ENCODE measurements around the gene TMEM239. TPM values are rescaled to one million over a fixed set of nuclear protein-coding genes. Genes with fewer than 3 reads are reported as not detected.

TMEM239 gene
- total RNA-seq (not detected), polyA plus RNA-seq (not detected)

DNA sequence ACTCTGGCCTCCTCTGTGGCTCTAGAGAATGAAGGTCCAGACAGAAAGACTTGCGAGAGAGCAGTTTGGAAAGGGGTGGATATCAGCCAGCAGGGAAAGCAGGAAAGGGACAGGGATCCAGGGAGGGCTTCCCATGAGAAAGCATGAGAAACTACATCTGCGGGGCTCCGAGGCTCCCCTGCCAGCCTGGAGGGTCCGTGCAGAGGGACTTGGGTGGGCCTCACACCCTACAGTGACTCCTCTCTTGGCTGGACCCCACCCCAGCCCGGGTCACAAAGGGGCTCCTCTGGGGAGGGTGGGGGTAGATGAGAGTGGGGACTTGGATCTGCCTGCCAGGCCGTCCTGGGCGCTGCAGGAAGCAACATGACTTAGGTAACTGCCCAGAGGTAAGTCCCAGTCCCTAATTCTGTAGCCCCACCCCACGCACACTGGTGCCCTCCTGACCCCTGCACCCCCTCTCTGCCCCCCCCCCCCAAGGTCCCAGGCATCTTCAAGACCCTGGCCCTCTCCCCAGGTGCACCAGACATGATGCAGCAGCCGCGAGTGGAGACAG lies at the start of gene TMEM239:
TSS of gene TMEM239 (plus strand) at position 335 of the 553 bp plus-strand sequence. CDS start at position 526, 191 bp downstream.
- TF ChIP-seq, protein P1, sequence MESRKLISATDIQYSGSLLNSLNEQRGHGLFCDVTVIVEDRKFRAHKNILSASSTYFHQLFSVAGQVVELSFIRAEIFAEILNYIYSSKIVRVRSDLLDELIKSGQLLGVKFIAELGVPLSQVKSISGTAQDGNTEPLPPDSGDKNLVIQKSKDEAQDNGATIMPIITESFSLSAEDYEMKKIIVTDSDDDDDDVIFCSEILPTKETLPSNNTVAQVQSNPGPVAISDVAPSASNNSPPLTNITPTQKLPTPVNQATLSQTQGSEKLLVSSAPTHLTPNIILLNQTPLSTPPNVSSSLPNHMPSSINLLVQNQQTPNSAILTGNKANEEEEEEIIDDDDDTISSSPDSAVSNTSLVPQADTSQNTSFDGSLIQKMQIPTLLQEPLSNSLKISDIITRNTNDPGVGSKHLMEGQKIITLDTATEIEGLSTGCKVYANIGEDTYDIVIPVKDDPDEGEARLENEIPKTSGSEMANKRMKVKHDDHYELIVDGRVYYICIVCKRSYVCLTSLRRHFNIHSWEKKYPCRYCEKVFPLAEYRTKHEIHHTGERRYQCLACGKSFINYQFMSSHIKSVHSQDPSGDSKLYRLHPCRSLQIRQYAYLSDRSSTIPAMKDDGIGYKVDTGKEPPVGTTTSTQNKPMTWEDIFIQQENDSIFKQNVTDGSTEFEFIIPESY (IDR thresholded peaks at IDR 0.05): no peak
- TF ChIP-seq TAF1 (conservative IDR thresholded peaks at IDR 0.05) (no peak), FOXA2 (IDR thresholded peaks at IDR 0.05) (no peak), RXRA (IDR thresholded peaks at IDR 0.05) (no peak), EGR1 (IDR thresholded peaks at IDR 0.05; ENCODE audit: low read depth in 2 of 2) (no peak)
- TF ChIP-seq, protein P2, sequence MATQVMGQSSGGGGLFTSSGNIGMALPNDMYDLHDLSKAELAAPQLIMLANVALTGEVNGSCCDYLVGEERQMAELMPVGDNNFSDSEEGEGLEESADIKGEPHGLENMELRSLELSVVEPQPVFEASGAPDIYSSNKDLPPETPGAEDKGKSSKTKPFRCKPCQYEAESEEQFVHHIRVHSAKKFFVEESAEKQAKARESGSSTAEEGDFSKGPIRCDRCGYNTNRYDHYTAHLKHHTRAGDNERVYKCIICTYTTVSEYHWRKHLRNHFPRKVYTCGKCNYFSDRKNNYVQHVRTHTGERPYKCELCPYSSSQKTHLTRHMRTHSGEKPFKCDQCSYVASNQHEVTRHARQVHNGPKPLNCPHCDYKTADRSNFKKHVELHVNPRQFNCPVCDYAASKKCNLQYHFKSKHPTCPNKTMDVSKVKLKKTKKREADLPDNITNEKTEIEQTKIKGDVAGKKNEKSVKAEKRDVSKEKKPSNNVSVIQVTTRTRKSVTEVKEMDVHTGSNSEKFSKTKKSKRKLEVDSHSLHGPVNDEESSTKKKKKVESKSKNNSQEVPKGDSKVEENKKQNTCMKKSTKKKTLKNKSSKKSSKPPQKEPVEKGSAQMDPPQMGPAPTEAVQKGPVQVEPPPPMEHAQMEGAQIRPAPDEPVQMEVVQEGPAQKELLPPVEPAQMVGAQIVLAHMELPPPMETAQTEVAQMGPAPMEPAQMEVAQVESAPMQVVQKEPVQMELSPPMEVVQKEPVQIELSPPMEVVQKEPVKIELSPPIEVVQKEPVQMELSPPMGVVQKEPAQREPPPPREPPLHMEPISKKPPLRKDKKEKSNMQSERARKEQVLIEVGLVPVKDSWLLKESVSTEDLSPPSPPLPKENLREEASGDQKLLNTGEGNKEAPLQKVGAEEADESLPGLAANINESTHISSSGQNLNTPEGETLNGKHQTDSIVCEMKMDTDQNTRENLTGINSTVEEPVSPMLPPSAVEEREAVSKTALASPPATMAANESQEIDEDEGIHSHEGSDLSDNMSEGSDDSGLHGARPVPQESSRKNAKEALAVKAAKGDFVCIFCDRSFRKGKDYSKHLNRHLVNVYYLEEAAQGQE (IDR thresholded peaks at IDR 0.05): no peak
- DNase-seq (ENCODE audit: low spot score): no peak
- Histone ChIP-seq H3K9me3 (ENCODE audit: control insufficient read depth in 4 of 4, low read length in 3 of 4) (peaks cover 0 to 1% (median 0%) of the 10 kb centered on the region in 4 donors), H3K9ac (ENCODE audit: low read depth in 1 of 2, low read length in 2 of 2) (no peak within 1 kb of the TSS), H3K4me1 (ENCODE audit: control insufficient read depth in 4 of 4, insufficient read depth in 4 of 4, low read length in 3 of 4) (peaks cover 0 to 3% (median 1%) of the 10 kb centered on the region in 4 donors), H3K4me3 (ENCODE audit: low read depth in 1 of 3, low read length in 3 of 3) (no peak within 1 kb of the TSS), H3K27me3 (ENCODE audit: control insufficient read depth in 4 of 4, insufficient read depth in 4 of 4, low read length in 3 of 4) (no peaks in the 10 kb centered on the region), H3K36me3 (ENCODE audit: control insufficient read depth in 4 of 4, insufficient read depth in 3 of 4, low read depth in 1 of 4, low read length in 3 of 4) (no peaks in the 10 kb centered on the region), H3K27ac (ENCODE audit: low read depth in 1 of 2, low read length in 2 of 2) (no peak within 1 kb of the TSS)
- 78% methylated on average over 10 of the region's 10 CpGs for WGBS

DNA sequence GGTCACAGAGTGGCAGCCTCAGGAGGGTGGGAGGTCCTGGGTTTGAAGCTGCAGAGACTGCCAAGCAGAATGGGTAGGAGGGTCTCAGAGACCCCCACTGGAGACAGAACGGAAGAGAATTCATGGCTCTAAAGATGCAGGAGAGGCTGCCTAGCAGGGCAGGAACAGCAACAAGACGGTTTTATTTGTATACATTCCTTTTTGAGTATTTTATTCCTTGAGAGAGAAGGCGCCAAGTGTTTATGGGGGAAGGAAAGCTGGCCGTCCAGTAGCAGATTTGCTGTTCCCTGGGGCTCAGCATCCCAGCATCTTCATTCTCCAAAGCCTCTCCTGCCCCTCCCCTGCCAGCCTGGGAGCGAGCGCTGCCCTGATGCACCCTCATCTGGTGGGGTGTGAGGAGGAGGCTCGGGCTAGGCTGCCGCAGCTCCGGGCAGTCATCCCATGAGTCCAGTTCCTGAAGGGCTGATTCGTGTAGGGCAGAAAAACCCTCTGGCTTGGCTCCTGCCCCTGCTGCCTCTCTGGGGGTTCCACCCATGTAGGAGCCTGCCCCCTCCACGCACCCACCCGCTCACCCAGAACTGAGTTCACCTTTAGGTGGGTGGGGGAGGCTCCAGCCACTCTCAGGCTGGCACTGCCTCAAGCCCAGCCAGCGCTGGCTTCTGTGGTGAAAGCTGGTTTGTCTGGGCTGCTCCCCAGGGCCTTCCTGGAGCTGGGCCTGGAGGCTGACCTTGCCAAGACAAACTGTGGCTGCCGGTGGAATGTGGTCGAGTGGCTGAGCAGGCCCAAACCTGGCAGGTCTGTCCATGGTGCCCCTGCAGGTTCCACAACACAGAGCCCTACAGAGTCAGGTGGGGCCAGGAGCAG lies 48.2 kb upstream of the TMEM239 start:
- no peak for DNase-seq (ENCODE audit: low spot score)
- Histone ChIP-seq H3K27me3 (ENCODE audit: control insufficient read depth in 4 of 4, insufficient read depth in 4 of 4, low read length in 3 of 4) (no peaks in the 10 kb centered on the region), H3K4me3 (ENCODE audit: low read depth in 1 of 3, low read length in 3 of 3) (no peak overlapping the region), H3K36me3 (ENCODE audit: control insufficient read depth in 4 of 4, insufficient read depth in 3 of 4, low read depth in 1 of 4, low read length in 3 of 4) (no peaks in the 10 kb centered on the region), H3K9ac (ENCODE audit: low read depth in 1 of 2, low read length in 2 of 2) (no peak overlapping the region), H3K4me1 (ENCODE audit: control insufficient read depth in 4 of 4, insufficient read depth in 4 of 4, low read length in 3 of 4) (peaks cover 1 to 11% (median 5%) of the 10 kb centered on the region in 4 donors), H3K27ac (ENCODE audit: low read depth in 1 of 2, low read length in 2 of 2) (no peak overlapping the region), H3K9me3 (ENCODE audit: control insufficient read depth in 4 of 4, low read length in 3 of 4) (no peaks in the 10 kb centered on the region)
- 44% methylated on average over 15 of the region's 15 CpGs for WGBS
- TF ChIP-seq HNF4A (conservative IDR thresholded peaks at IDR 0.05): peak; percentile 27
- TF ChIP-seq, protein P3, sequence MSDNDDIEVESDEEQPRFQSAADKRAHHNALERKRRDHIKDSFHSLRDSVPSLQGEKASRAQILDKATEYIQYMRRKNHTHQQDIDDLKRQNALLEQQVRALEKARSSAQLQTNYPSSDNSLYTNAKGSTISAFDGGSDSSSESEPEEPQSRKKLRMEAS (IDR thresholded peaks at IDR 0.05): no peak
- no peak for TF ChIP-seq TAF1 (conservative IDR thresholded peaks at IDR 0.05)
- TF ChIP-seq FOXA1 (IDR thresholded peaks at IDR 0.05): no peak
- TF ChIP-seq JUND (IDR thresholded peaks at IDR 0.05): no peak
- TF ChIP-seq SP1 (IDR thresholded peaks at IDR 0.05): peak; percentile 68
- TF ChIP-seq RXRA (IDR thresholded peaks at IDR 0.05): peak; percentile 46 to 62
- TF ChIP-seq, protein P1 (IDR thresholded peaks at IDR 0.05): no peak
- TF ChIP-seq, protein P2 (IDR thresholded peaks at IDR 0.05): no peak
- TF ChIP-seq FOXA2 (IDR thresholded peaks at IDR 0.05): no peak
- no peak for TF ChIP-seq NR2F2 (IDR thresholded peaks at IDR 0.05)
- TF ChIP-seq, protein P4, sequence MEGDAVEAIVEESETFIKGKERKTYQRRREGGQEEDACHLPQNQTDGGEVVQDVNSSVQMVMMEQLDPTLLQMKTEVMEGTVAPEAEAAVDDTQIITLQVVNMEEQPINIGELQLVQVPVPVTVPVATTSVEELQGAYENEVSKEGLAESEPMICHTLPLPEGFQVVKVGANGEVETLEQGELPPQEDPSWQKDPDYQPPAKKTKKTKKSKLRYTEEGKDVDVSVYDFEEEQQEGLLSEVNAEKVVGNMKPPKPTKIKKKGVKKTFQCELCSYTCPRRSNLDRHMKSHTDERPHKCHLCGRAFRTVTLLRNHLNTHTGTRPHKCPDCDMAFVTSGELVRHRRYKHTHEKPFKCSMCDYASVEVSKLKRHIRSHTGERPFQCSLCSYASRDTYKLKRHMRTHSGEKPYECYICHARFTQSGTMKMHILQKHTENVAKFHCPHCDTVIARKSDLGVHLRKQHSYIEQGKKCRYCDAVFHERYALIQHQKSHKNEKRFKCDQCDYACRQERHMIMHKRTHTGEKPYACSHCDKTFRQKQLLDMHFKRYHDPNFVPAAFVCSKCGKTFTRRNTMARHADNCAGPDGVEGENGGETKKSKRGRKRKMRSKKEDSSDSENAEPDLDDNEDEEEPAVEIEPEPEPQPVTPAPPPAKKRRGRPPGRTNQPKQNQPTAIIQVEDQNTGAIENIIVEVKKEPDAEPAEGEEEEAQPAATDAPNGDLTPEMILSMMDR (IDR thresholded peaks at IDR 0.05; ENCODE audit: low read depth, low read length, missing input control): no peak
- TF ChIP-seq, protein P5, sequence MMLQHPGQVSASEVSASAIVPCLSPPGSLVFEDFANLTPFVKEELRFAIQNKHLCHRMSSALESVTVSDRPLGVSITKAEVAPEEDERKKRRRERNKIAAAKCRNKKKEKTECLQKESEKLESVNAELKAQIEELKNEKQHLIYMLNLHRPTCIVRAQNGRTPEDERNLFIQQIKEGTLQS (IDR thresholded peaks at IDR 0.05): no peak
- no peak for TF ChIP-seq EGR1 (IDR thresholded peaks at IDR 0.05; ENCODE audit: low read depth in 2 of 2)
- TF ChIP-seq GABPA (IDR thresholded peaks at IDR 0.05 in 1 of 2, conservative IDR thresholded peaks at IDR 0.05 in 1 of 2): peak in 1 of 2 donors; percentile 30

Data from liver (tissue), 9 donors.